Measurements from ENCODE around the gene BANK1. TPM values are rescaled to one million over a fixed set of nuclear protein-coding genes. Genes with fewer than 3 reads are reported as not detected.

Gene BANK1
- total RNA-seq, 1 donor from 2014 or later: 12.2 TPM

DNA sequence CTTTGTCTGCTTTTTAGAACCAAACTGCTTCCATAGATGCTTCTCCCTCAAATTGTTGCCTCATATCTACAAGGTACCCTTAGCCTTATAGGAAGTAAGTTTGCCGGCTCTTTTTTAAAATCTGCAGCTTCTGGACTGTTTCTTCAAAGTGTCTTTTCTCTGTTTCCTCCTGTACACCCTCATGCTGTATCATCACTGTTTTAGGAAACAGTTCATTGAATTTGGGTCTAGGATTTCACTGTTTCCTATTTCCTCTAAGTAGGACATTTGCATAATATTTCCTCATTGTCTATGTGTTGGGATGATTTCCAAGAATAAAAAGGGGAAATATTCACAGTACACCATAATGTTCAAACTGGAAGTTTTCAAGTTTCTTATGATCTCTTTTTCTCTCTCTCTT is 43.0 kb downstream of the BANK1 start:
- Histone ChIP-seq H3K36me3 (no peaks in the 10 kb centered on the region), H3K4me3 (no peak overlapping the region), H3K4me1 (peaks cover 10% of the 10 kb centered on the region), H3K27ac (no peak overlapping the region), H3K27me3 (ENCODE audit: low read depth) (no peaks in the 10 kb centered on the region), H3K9me3 (no peaks in the 10 kb centered on the region)
- DNase-seq (no peak), ATAC-seq (peak; percentile 45 to 46)
- TF ChIP-seq, protein P1, sequence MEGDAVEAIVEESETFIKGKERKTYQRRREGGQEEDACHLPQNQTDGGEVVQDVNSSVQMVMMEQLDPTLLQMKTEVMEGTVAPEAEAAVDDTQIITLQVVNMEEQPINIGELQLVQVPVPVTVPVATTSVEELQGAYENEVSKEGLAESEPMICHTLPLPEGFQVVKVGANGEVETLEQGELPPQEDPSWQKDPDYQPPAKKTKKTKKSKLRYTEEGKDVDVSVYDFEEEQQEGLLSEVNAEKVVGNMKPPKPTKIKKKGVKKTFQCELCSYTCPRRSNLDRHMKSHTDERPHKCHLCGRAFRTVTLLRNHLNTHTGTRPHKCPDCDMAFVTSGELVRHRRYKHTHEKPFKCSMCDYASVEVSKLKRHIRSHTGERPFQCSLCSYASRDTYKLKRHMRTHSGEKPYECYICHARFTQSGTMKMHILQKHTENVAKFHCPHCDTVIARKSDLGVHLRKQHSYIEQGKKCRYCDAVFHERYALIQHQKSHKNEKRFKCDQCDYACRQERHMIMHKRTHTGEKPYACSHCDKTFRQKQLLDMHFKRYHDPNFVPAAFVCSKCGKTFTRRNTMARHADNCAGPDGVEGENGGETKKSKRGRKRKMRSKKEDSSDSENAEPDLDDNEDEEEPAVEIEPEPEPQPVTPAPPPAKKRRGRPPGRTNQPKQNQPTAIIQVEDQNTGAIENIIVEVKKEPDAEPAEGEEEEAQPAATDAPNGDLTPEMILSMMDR (IDR thresholded peaks at IDR 0.05): no peak
- intact Hi-C loops (cut with DNase I): no loop called here

DNA sequence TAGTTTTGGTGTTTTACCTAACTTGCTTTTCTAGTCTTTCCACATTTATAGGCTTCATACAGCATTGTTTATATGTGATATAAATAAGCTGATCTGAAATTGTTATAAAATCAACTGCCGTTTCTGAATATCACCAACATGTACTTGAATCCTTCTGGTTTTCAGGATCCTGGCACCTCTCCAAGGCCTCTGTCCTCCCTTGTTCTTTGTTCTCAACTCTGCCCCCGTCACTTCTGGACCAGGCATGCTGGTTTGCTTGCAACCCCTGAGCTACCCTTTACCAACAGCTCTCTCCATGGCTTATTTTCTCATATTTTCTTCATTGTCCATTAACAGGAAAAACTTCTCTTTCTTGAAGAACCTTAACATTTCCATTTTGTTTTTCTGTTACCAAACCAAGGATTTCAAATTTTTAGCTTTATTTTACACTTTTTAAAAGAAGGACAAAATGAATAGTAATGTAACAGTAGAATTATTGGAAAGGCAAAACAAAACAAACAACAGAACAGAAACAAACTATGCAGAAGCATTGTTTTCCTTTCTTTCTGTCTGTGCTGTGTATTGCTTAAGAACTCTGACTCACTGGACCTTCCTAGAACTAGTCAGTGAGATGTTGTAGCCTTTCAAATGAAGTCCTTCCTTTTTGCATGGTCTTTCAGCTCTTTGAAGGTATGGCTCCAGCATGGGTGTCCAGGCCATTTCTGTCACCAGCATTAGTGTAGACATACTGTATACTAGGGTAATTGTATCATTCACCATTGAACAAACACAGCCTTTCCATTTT is 44.8 kb downstream of the BANK1 start:
- DNase-seq (no peak), ATAC-seq (peak; percentile 62 to 75)
- Histone ChIP-seq H3K36me3 (no peaks in the 10 kb centered on the region), H3K27ac (no peak overlapping the region), H3K9me3 (no peaks in the 10 kb centered on the region), H3K27me3 (ENCODE audit: low read depth) (no peaks in the 10 kb centered on the region), H3K4me3 (no peak overlapping the region), H3K4me1 (peaks cover 10% of the 10 kb centered on the region)
- intact Hi-C loops (cut with DNase I): no loop called here
- TF ChIP-seq, protein P1 (IDR thresholded peaks at IDR 0.05): no peak

- H3K27me3 ChIP-seq (ENCODE audit: low read depth): no peaks in the 10 kb centered on the region
- ATAC-seq (no peak), DNase-seq (no peak)
- H3K4me1 ChIP-seq: no peaks in the 10 kb centered on the region
- H3K36me3 ChIP-seq: no peaks in the 10 kb centered on the region
- intact Hi-C loops (cut with DNase I): no loop called here
- TF ChIP-seq, protein P1 (IDR thresholded peaks at IDR 0.05): no peak
- H3K9me3 ChIP-seq: no peaks in the 10 kb centered on the region
- no peak overlapping the region for H3K4me3 ChIP-seq
- no peak overlapping the region for H3K27ac ChIP-seq
These were observed 52.5 kb downstream of the BANK1 start for GRCh38 chr4:101843054-101843453.

GRCh38 chr4:101846550-101846949 is 56.0 kb downstream of the BANK1 start:
- TF ChIP-seq, protein P1 (IDR thresholded peaks at IDR 0.05): no peak
- no peaks in the 10 kb centered on the region for H3K27me3 ChIP-seq (ENCODE audit: low read depth)
- H3K4me3 ChIP-seq: no peak overlapping the region
- intact Hi-C loops (cut with DNase I): no loop called here
- DNase-seq (no peak), ATAC-seq (no peak)
- no peaks in the 10 kb centered on the region for H3K9me3 ChIP-seq
- H3K4me1 ChIP-seq: no peaks in the 10 kb centered on the region
- no peak overlapping the region for H3K27ac ChIP-seq
- no peaks in the 10 kb centered on the region for H3K36me3 ChIP-seq

DNA sequence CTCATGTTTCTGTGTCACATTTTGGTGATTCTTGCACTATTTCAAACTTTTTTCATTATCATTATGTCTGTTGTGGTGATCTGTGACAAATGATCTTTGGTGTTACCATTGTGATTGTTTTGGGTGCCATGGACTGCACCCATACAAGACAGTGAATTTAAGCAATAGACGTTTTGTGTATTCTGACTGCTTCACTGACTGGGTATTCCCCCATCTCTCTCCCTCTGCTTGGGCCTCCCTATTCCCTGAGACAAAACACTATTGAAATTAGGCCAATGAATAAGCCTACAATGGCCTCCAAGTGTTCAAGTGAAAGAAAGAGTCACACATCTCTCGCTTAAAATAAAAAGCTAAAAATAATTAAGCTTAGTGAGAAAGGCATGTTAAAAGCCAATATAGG is 60.2 kb downstream of the BANK1 start:
- Histone ChIP-seq H3K27ac (no peak overlapping the region), H3K27me3 (ENCODE audit: low read depth) (no peaks in the 10 kb centered on the region), H3K9me3 (no peaks in the 10 kb centered on the region), H3K36me3 (no peaks in the 10 kb centered on the region), H3K4me1 (no peaks in the 10 kb centered on the region), H3K4me3 (no peak overlapping the region)
- TF ChIP-seq, protein P1 (IDR thresholded peaks at IDR 0.05): no peak
- intact Hi-C loops (cut with DNase I): no loop called here
- DNase-seq: no peak
- no peak for ATAC-seq
